ENCODE results near the gene FBP1.

FBP1 gene

DNA sequence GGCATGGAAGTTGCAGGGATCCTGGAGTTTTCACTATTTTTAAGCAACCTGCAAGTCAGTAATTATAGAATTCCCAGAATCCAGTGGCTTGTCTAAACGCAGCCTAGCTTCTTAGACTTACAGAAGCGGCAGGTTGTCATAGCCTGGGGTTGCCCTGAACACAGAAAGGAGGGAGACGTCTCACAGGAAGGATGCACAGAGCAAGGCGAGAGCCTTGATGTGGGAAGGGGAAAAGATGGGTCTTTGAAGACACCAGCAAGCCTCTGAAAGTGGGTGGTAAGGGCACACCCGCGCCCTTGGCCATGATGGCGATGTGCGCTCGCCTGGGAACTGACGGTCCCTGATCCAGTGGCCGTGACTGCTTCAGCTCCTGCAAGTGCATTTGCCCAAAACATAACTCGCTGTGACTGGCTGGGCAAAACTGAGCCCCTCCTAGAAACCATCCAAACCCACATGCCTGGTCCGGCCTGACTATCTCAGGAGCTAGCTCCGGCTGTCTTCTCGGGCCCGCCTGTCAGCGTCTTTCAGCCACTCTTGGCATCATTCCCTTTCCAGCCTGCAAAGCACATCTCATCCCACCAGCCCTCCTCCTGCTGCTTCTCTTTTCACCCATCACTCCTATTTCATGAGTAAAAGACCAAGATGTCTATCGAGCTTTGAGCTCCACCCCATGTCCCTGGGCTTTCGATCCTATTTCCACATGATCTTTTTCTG lies 17.1 kb downstream of the FBP1 start:
- no peak for ATAC-seq
- TF ChIP-seq ARNTL (CRISPR knock-in tag; IDR thresholded peaks at IDR 0.05; ENCODE audit: borderline replicate concordance, low read depth) (no peak), ZC3H10 (CRISPR knock-in tag; IDR thresholded peaks at IDR 0.05) (no peak), TCF4 (CRISPR knock-in tag; IDR thresholded peaks at IDR 0.05; ENCODE audit: borderline replicate concordance) (no peak), ZNF8 (CRISPR knock-in tag; IDR thresholded peaks at IDR 0.05) (no peak), ESRRG (CRISPR knock-in tag; IDR thresholded peaks at IDR 0.05) (no peak), ZNF565 (CRISPR knock-in tag; conservative IDR thresholded peaks at IDR 0.05; ENCODE audit: low read depth) (no peak), ZNF70 (CRISPR knock-in tag; IDR thresholded peaks at IDR 0.05) (no peak), SNAI2 (CRISPR knock-in tag; IDR thresholded peaks at IDR 0.05) (no peak), OSR1 (CRISPR knock-in tag; IDR thresholded peaks at IDR 0.05) (no peak), ZFP30 (CRISPR knock-in tag; IDR thresholded peaks at IDR 0.05) (no peak), ZFP3 (CRISPR knock-in tag; IDR thresholded peaks at IDR 0.05) (no peak)
- TF ChIP-seq, protein P1, sequence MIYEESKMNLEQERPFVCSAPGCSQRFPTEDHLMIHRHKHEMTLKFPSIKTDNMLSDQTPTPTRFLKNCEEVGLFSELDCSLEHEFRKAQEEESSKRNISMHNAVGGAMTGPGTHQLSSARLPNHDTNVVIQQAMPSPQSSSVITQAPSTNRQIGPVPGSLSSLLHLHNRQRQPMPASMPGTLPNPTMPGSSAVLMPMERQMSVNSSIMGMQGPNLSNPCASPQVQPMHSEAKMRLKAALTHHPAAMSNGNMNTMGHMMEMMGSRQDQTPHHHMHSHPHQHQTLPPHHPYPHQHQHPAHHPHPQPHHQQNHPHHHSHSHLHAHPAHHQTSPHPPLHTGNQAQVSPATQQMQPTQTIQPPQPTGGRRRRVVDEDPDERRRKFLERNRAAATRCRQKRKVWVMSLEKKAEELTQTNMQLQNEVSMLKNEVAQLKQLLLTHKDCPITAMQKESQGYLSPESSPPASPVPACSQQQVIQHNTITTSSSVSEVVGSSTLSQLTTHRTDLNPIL (CRISPR knock-in tag; IDR thresholded peaks at IDR 0.05; ENCODE audit: low read depth): no peak
- TF ChIP-seq, protein P2, sequence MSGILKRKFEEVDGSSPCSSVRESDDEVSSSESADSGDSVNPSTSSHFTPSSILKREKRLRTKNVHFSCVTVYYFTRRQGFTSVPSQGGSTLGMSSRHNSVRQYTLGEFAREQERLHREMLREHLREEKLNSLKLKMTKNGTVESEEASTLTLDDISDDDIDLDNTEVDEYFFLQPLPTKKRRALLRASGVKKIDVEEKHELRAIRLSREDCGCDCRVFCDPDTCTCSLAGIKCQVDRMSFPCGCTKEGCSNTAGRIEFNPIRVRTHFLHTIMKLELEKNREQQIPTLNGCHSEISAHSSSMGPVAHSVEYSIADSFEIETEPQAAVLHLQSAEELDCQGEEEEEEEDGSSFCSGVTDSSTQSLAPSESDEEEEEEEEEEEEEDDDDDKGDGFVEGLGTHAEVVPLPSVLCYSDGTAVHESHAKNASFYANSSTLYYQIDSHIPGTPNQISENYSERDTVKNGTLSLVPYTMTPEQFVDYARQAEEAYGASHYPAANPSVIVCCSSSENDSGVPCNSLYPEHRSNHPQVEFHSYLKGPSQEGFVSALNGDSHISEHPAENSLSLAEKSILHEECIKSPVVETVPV (CRISPR knock-in tag; IDR thresholded peaks at IDR 0.05): no peak
- TF ChIP-seq, protein P3, sequence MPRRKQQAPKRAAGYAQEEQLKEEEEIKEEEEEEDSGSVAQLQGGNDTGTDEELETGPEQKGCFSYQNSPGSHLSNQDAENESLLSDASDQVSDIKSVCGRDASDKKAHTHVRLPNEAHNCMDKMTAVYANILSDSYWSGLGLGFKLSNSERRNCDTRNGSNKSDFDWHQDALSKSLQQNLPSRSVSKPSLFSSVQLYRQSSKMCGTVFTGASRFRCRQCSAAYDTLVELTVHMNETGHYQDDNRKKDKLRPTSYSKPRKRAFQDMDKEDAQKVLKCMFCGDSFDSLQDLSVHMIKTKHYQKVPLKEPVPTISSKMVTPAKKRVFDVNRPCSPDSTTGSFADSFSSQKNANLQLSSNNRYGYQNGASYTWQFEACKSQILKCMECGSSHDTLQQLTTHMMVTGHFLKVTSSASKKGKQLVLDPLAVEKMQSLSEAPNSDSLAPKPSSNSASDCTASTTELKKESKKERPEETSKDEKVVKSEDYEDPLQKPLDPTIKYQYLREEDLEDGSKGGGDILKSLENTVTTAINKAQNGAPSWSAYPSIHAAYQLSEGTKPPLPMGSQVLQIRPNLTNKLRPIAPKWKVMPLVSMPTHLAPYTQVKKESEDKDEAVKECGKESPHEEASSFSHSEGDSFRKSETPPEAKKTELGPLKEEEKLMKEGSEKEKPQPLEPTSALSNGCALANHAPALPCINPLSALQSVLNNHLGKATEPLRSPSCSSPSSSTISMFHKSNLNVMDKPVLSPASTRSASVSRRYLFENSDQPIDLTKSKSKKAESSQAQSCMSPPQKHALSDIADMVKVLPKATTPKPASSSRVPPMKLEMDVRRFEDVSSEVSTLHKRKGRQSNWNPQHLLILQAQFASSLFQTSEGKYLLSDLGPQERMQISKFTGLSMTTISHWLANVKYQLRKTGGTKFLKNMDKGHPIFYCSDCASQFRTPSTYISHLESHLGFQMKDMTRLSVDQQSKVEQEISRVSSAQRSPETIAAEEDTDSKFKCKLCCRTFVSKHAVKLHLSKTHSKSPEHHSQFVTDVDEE (CRISPR knock-in tag; IDR thresholded peaks at IDR 0.05): no peak
- TF ChIP-seq, protein P4, sequence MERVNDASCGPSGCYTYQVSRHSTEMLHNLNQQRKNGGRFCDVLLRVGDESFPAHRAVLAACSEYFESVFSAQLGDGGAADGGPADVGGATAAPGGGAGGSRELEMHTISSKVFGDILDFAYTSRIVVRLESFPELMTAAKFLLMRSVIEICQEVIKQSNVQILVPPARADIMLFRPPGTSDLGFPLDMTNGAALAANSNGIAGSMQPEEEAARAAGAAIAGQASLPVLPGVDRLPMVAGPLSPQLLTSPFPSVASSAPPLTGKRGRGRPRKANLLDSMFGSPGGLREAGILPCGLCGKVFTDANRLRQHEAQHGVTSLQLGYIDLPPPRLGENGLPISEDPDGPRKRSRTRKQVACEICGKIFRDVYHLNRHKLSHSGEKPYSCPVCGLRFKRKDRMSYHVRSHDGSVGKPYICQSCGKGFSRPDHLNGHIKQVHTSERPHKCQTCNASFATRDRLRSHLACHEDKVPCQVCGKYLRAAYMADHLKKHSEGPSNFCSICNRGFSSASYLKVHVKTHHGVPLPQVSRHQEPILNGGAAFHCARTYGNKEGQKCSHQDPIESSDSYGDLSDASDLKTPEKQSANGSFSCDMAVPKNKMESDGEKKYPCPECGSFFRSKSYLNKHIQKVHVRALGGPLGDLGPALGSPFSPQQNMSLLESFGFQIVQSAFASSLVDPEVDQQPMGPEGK (CRISPR knock-in tag; IDR thresholded peaks at IDR 0.05; ENCODE audit: borderline replicate concordance): no peak

DNA sequence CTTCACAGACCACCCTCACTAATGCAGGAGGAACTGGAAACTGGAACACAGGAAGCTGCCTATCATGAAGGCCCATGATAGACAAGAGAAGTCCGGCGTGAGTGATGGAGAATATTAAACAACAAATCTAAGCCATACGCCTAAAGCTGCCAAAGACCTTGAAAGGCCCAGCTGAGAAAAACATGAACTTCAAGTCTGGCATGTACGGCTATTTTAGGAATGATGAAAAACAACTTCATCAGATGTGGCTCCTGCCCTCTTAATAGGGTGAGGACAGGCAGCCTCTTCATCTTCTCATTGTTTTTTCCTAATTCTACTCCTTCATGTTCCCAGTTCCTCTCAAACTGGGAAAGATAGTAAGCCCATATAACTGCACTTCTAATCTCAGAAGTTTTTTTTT lies 20.3 kb downstream of the FBP1 start:
- no peak for TF ChIP-seq ARNTL (CRISPR knock-in tag; IDR thresholded peaks at IDR 0.05; ENCODE audit: borderline replicate concordance, low read depth)
- no peak for TF ChIP-seq RARB (CRISPR knock-in tag; IDR thresholded peaks at IDR 0.05)
- TF ChIP-seq TCF4 (CRISPR knock-in tag; IDR thresholded peaks at IDR 0.05; ENCODE audit: borderline replicate concordance): no peak
- TF ChIP-seq PPARA (CRISPR knock-in tag; IDR thresholded peaks at IDR 0.05; ENCODE audit: borderline replicate concordance): no peak
- no peak for TF ChIP-seq ESRRG (CRISPR knock-in tag; IDR thresholded peaks at IDR 0.05)
- TF ChIP-seq ZNF8 (CRISPR knock-in tag; IDR thresholded peaks at IDR 0.05): no peak
- TF ChIP-seq ISL1 (CRISPR knock-in tag; IDR thresholded peaks at IDR 0.05): no peak
- no peak for TF ChIP-seq OSR1 (CRISPR knock-in tag; IDR thresholded peaks at IDR 0.05)
- TF ChIP-seq, protein P1 (CRISPR knock-in tag; IDR thresholded peaks at IDR 0.05; ENCODE audit: low read depth): no peak
- no peak for TF ChIP-seq ZNF70 (CRISPR knock-in tag; IDR thresholded peaks at IDR 0.05)
- TF ChIP-seq GLIS3 (CRISPR knock-in tag; IDR thresholded peaks at IDR 0.05): no peak
- TF ChIP-seq, protein P3 (CRISPR knock-in tag; IDR thresholded peaks at IDR 0.05): no peak
- TF ChIP-seq SNAI2 (CRISPR knock-in tag; IDR thresholded peaks at IDR 0.05): no peak
- no peak for TF ChIP-seq ZFP3 (CRISPR knock-in tag; IDR thresholded peaks at IDR 0.05)
- TF ChIP-seq, protein P5, sequence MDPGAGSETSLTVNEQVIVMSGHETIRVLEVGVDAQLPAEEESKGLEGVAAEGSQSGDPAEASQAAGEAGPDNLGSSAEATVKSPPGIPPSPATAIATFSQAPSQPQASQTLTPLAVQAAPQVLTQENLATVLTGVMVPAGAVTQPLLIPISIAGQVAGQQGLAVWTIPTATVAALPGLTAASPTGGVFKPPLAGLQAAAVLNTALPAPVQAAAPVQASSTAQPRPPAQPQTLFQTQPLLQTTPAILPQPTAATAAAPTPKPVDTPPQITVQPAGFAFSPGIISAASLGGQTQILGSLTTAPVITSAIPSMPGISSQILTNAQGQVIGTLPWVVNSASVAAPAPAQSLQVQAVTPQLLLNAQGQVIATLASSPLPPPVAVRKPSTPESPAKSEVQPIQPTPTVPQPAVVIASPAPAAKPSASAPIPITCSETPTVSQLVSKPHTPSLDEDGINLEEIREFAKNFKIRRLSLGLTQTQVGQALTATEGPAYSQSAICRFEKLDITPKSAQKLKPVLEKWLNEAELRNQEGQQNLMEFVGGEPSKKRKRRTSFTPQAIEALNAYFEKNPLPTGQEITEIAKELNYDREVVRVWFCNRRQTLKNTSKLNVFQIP (CRISPR knock-in tag; IDR thresholded peaks at IDR 0.05; ENCODE audit: borderline replicate concordance, low read depth): no peak
- no peak for TF ChIP-seq ZFP30 (CRISPR knock-in tag; IDR thresholded peaks at IDR 0.05)

More for the DNA sequence above, 20.3 kb downstream of the FBP1 start:
- no peak for ATAC-seq

Measured in SK-N-SH treated with all-trans-retinoic acid at 6 μM for 48 hours (cell line).